GM10266 (cell line): ENCODE results near the gene OBSCN.
"Not testable (repeated sequence)": the region's sequence is repeated elsewhere in the genome, so short reads cannot be mapped to it uniquely, and the experiment has no call there.

Source experiments
- DNase-seq: peaks from one replicate; pipeline ENCODE4 v3.0.0; 2012; ENCODE audit errors: extremely low spot score
- TF ChIP-seq, protein P1 (sequence below): IDR thresholded peaks from 2 replicates; pipeline ENCODE4 v1.5.1; 2012; ENCODE audit warnings: mild to moderate bottlenecking, low read depth; ENCODE audit not compliant: control insufficient read depth, insufficient read depth; ENCODE audit errors: missing control alignments

Gene OBSCN

DNA sequence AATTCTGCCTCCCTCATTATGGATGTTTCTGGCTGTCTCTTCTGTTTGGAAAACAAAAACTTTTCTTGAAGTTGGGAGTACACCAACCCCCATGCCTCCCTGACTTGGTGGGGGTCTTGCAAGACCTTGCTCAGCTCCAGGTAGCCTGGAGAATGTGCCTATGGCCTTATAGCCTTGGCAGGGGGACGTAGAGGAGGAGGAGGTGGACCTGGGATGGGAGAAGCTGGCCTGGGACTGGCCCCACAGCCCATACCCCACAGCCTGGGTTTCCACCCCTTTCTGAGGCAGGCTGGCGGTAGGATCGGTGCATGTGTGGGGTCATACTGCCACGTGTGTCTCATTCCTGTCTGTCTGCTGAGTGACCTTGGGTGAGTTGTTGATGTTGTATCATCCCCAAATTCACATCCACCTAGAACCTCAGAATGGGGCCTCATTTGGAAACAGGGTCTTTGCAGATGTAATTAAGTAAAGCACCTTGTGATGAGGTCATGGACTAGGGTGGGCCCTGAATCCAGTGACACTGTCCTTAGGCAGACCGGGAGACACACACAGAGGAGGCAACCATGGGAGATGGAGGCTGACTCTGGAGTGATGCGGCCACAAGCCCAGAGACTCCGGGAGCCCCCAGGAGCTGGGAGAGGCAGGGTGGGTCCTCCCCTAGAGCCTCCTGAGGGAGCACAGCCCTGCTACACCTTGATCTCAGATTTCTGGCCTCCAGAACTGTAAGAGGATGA, 18.5 kb downstream of the OBSCN start:
- TF ChIP-seq, protein P1, sequence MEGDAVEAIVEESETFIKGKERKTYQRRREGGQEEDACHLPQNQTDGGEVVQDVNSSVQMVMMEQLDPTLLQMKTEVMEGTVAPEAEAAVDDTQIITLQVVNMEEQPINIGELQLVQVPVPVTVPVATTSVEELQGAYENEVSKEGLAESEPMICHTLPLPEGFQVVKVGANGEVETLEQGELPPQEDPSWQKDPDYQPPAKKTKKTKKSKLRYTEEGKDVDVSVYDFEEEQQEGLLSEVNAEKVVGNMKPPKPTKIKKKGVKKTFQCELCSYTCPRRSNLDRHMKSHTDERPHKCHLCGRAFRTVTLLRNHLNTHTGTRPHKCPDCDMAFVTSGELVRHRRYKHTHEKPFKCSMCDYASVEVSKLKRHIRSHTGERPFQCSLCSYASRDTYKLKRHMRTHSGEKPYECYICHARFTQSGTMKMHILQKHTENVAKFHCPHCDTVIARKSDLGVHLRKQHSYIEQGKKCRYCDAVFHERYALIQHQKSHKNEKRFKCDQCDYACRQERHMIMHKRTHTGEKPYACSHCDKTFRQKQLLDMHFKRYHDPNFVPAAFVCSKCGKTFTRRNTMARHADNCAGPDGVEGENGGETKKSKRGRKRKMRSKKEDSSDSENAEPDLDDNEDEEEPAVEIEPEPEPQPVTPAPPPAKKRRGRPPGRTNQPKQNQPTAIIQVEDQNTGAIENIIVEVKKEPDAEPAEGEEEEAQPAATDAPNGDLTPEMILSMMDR = no peak
- no peak for DNase-seq

DNA sequence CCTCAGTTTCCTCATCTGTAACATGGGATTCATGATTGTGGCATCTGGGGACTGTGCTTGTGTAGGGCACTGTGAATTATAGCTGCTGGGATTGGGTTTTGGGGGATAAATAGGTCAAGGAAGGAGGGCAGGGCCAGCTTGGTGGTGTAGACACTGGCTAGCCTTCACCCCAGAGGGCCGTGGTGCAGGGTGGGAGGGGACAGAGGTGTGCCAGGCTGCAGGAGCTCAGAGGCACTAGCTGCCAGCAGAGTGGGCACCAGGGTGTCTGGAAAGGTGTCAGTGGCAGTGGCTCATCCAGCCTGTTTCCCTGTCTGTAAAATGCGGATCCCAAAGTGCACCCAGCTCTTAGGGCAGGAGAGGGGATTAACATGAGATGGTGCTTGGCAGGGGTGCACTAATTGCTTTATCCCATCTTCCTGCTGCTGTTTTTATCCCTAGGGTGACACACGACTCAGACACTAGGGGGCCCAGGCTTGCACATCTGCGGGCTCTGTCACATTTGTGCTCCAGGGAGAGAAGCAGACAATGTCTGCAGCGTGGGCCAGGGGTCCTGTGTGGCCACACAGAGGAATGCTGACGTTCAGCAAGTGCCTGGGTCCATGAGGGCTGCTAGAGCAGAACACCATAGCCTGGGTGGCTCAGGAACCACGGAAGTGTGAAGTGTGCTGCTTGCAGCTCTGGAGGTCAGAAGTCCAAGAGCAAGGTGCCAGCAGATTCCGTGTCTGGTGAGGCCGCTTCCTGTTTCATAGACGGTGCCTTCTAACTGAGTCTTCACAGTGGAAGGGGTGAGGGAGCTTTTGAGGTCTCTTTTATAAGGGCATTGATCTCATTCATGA, 19.3 kb downstream of the OBSCN start:
- DNase-seq = no peak
- TF ChIP-seq, protein P1 = no peak

DNA sequence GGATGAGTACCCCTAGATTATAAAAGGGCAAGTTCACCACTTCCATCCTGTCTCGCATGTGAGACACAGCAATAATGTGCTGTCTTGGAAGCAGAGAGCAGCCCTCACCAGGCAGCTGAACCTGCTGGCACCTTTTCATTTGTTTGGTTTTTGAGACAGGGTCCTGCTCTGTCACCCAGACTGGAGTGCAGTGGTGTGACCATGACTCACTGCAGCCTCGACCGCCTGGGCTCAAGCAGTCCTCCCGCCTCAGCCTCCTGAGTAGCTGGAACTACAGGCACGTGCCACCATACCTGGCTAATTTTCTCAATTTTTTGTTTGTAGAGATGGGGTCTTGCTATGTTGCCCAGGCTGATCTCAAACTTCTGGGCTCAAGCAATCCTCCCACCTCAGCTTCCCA, 20.3 kb downstream of the OBSCN start:
- DNase-seq = not testable (repeated sequence)

DNA sequence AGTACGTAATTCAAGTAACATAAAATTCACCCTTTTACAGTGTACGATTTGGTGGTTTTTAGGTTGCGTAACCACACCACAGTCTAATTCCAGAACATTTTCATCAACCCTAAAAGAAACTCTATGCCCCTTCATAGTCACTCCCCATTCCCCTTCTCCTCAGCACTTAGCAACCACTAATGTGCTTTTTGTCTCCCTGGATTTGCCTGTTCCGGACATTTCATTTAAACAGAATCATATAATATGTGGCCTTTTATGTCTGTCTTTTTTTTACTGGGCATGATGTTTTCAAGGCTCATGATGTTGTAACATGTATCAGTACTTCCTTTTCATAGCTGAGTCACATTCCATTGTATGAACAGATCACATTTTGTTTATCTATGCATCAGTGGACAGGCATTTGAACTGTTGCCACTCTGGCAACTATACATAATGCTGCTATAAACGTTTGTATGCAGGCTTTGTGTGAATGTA, 20.8 kb downstream of the OBSCN start:
- TF ChIP-seq, protein P1 = no peak
- DNase-seq = no peak

DNA sequence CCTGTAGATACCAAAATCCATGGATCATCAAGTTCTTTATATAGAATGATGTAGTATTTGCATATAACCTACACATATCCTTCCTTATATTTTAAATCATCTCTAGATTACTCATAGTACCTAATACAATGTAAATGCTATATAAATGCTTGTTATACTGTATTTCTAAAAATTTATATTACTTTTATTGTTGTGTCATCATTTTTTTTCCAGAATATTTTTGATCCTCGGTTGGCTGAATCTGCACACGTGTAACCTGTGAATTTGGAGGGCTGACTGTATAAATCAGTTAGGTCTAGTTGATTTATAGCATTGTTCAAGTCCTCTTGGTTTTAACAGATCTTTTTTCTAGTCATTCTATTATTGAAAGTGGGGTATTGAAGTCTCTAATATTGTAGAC, 23.3 kb downstream of the OBSCN start:
- TF ChIP-seq, protein P1 = no peak
- no peak for DNase-seq

DNA sequence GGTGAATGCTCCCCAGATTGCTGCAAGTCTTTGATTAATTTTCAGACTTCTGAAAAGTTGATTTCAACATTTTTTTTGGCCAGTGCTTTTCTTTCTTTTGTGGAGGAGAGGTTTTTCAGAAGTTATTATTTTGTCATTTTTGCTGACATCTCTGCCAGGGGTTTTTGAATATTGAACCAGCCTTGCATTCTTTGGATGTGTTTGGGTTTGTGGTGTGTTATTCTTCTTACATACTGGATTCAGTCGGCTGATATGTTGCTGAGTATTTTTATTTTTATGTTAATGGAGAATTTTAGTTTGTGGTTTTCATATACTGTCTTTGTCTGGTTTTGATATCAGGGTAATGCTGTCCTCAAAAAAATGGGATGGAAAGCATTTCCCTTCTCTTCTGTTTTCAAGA, 25.3 kb downstream of the OBSCN start:
- DNase-seq = no peak
- TF ChIP-seq, protein P1 = no peak

DNA sequence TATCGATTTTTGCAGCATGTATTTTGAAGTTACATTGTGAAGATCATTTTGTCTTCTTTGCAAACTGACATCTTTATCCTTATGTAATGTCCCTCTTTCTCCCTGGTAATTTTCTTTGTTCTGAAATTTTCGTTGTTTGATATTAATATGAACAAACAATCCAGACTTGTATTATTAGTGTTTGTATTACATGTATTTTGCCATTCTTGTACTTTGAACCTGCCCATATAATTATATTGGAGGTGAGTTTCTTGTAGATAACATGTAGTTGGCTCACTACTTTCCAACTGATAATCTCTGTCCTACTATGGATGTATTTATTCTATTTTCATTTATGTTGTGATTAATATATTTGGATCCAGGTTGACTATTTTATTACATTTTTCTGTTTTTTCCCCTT, 27.1 kb downstream of the OBSCN start:
- TF ChIP-seq, protein P1 = no peak
- no peak for DNase-seq

DNA sequence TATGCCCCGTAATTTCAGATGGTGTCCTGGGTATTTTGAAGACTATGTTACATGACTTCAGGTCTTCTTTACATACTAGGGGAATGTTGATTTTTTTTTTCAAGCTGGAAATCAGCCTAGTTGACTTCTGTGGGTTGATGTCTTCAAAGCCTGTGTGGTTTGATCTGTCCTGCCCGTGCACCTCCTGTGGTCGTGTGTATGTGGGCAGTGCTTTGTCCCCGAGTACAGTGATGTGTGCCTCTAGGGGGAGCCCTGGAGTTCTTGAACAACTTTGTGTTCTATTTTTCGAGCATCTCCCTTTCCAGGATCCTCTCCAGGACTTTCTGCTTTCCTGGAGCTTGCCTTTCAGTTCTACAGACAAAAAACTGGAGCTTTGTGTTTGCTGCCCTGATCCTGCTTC, 28.9 kb downstream of the OBSCN start:
- TF ChIP-seq, protein P1 = peak; percentile 26
- peak; percentile 35 for DNase-seq
